Transverse colon (tissue), 4 donors: ENCODE data around the gene PPP6R3. TPM values are rescaled to one million over a fixed set of nuclear protein-coding genes. Genes with fewer than 3 reads are reported as not detected.
"Not testable (repeated sequence)": the region's sequence is repeated elsewhere in the genome, so short reads cannot be mapped to it uniquely, and the experiment has no call there.

ENCODE experiments used
- DNase-seq: peaks from one replicate; pipeline ENCODE4 v3.0.0-alpha.2; 2019
- H3K27ac ChIP-seq, 4 donors: fragments of 200-600 bp; sonication (generic); 2 replicates each; pipeline ENCODE4 v1.5.1; 2016 to 2018; ENCODE audit warnings: inconsistent platforms in 4 of 4
- H3K27me3 ChIP-seq: fragments of 200-600 bp; sonication (generic); 2 replicates; pipeline ENCODE4 v1.5.1; 2017; ENCODE audit warnings: inconsistent platforms
- H3K36me3 ChIP-seq, 4 donors: fragments of 200-600 bp; sonication (generic); 2 replicates each; pipeline ENCODE4 v1.5.1; 2017 to 2019; ENCODE audit warnings: inconsistent platforms in 4 of 4
- H3K4me1 ChIP-seq, 4 donors: fragments of 200-600 bp; sonication (generic); 2 replicates each; pipeline ENCODE4 v1.5.1; 2017 to 2020; ENCODE audit warnings: inconsistent platforms in 4 of 4
- H3K4me3 ChIP-seq, 4 donors: fragments of 200-600 bp; sonication (generic); 1 replicate in 1 of 4; 2 replicates in 3 of 4; pipeline versions ENCODE4 v1.5.1 to v1.6.1; 2017 to 2019; ENCODE audit warnings: inconsistent platforms in 4 of 4
- H3K9me3 ChIP-seq, 2 donors: fragments of 200-600 bp; sonication (generic); 2 replicates each; pipeline ENCODE4 v1.5.1; 2017 to 2019; ENCODE audit warnings: inconsistent platforms in 2 of 2
- CTCF ChIP-seq, 5 experiments: fragments of 200-600 bp in 3 of 5; fragments of 450-650 bp in 2 of 5; sonication (generic) in 3 of 5; IDR thresholded peaks; 1 replicate in 2 of 5; 2 replicates in 3 of 5; pipeline ENCODE4 v1.5.1; 2016 to 2017; ENCODE audit warnings: antibody characterized with exemption in 5 of 5, inconsistent platforms in 3 of 5, mild to moderate bottlenecking in 2 of 5, moderate library complexity in 1 of 5
- EP300 ChIP-seq: sonication (generic); formaldehyde crosslinking; IDR thresholded peaks from one replicate; pipeline ENCODE4 v1.6.1; 2017; ENCODE audit warnings: antibody characterized with exemption, low read depth
- POLR2A ChIP-seq: fragments of 450-650 bp; IDR thresholded peaks from one replicate; pipeline ENCODE4 v1.6.1; 2016; ENCODE audit warnings: antibody characterized with exemption, mild to moderate bottlenecking, moderate library complexity
- POLR2AphosphoS5 ChIP-seq, 3 donors: sonication (generic); formaldehyde crosslinking; IDR thresholded peaks; one replicate each; pipeline ENCODE4 v1.6.1; 2016; ENCODE audit warnings: antibody characterized with exemption in 3 of 3
- WGBS, 2 donors: methylation state at CpG; one replicate each; pipeline ENCODE4 v1.1.5; 2018; ENCODE audit warnings: low coverage in 1 of 2; 5-methylcytosine and 5-hydroxymethylcytosine counted together
- in situ Hi-C, 4 donors: fragments of 200-750 bp; cut with MboI; loops; one replicate each; pipeline versions ENCODE4 v1.15.0 to v1.15.1; 2017; ENCODE audit warnings: low sequenced_read_pairs in 3 of 4, low pct_ligation_motif_present in 1 of 4, low pct_unique_long_range_greater_than_20kb in 1 of 4
- intact Hi-C: fragments of 100-400 bp; cut with DNase I; formaldehyde crosslinking; loops from one replicate; pipeline ENCODE4 v1.15.1; 2023; ENCODE audit warnings: low total_unique reads
- total RNA-seq, 4 donors: library from RNA; depleted of rRNA; stranded (reverse); fragments of >200 nt; gene quantifications; one replicate each; pipeline ENCODE4 v1.1.0, GENCODE V29; 2016

PPP6R3 gene
- total RNA-seq, 4 donors from 2014 or later, result 89.8 to 158 (median 117) TPM

- intact Hi-C loops, H3K9me3 ChIP-seq, H3K4me3 ChIP-seq, DNase-seq, H3K4me1 ChIP-seq, H3K36me3 ChIP-seq, in situ Hi-C loops, H3K27ac ChIP-seq: not testable (repeated sequence)
- WGBS, 2 donors, result 65% methylated on average over 3 of the region's 3 CpGs; no CpG with 5 or more reads in 1 of the 2 donors
- peaks cover 16% of the 10 kb centered on the region for H3K27me3 ChIP-seq
Observed at GRCh38 chr11:68639322-68639721, 178.8 kb downstream of the PPP6R3 start.

GRCh38 chr11:68641880-68642279 lies 181.3 kb downstream of the PPP6R3 start:
- intact Hi-C loops (no loop called here), in situ Hi-C loops (loop anchor here in 1 of 4 donors (5.0 kb wide), 1 partner anchor 125 kb away; no protein-coding TSS in a partner anchor)
- TF ChIP-seq EP300 (no peak), POLR2A (no peak), CTCF (IDR thresholded peaks at IDR 0.05) (no peak), POLR2AphosphoS5 (IDR thresholded peaks at IDR 0.05) (no peak)
- Histone ChIP-seq H3K9me3 (peaks cover 4 to 7% of the 10 kb centered on the region in 2 donors), H3K4me1 (no peaks in the 10 kb centered on the region), H3K36me3 (no peaks in the 10 kb centered on the region), H3K27ac (no peak overlapping the region), H3K27me3 (peaks cover 16% of the 10 kb centered on the region), H3K4me3 (no peak overlapping the region)
- 86% methylated on average over 15 of the region's 15 CpGs; no CpG with 5 or more reads in 1 of the 2 donors for WGBS, 2 donors
- DNase-seq, result no peak

- no peak overlapping the region for H3K4me3 ChIP-seq
- peaks cover 27% of the 10 kb centered on the region for H3K27me3 ChIP-seq
- peaks cover 4 to 9% of the 10 kb centered on the region in 2 donors for H3K9me3 ChIP-seq
- no peaks in the 10 kb centered on the region for H3K4me1 ChIP-seq
- no peak for TF ChIP-seq POLR2AphosphoS5 (IDR thresholded peaks at IDR 0.05)
- no peak for TF ChIP-seq POLR2A
- no peak for TF ChIP-seq EP300
- no peak for TF ChIP-seq CTCF (IDR thresholded peaks at IDR 0.05)
- 24% methylated on average over 2 to 12 of the region's 12 CpGs for WGBS, 2 donors
- H3K27ac ChIP-seq, result no peak overlapping the region
- in situ Hi-C loops (loop anchor here in 1 of 4 donors (5.0 kb wide), 1 partner anchor 126 kb away; no protein-coding TSS in a partner anchor), intact Hi-C loops (no loop called here)
- no peak for DNase-seq
- H3K36me3 ChIP-seq, result no peaks in the 10 kb centered on the region
Observed at GRCh38 chr11:68643585-68643984, 183.0 kb downstream of the PPP6R3 start.

GRCh38 chr11:68646832-68647231 lies 186.3 kb downstream of the PPP6R3 start:
- DNase-seq, result no peak
- in situ Hi-C loops, result no loop called here
- WGBS, 2 donors, result 100% methylated on average over 1 of the region's 1 CpG
- no peak for TF ChIP-seq CTCF (IDR thresholded peaks at IDR 0.05)
- no peak for TF ChIP-seq POLR2AphosphoS5 (IDR thresholded peaks at IDR 0.05)
- no peak for TF ChIP-seq EP300
- TF ChIP-seq POLR2A, result no peak
- no peak overlapping the region for H3K27ac ChIP-seq
- peaks cover 4 to 9% of the 10 kb centered on the region in 2 donors for H3K9me3 ChIP-seq
- H3K36me3 ChIP-seq, result no peaks in the 10 kb centered on the region
- peaks cover 39% of the 10 kb centered on the region for H3K27me3 ChIP-seq
- H3K4me1 ChIP-seq, result no peaks in the 10 kb centered on the region
- intact Hi-C loops, result loop anchor here (2.0 kb wide), 1 partner anchor 52 kb away; no protein-coding TSS in a partner anchor
- H3K4me3 ChIP-seq, result no peak overlapping the region
